ENCODE measurements around the gene PCBD2. TPM values are rescaled to one million over a fixed set of nuclear protein-coding genes. Genes with fewer than 3 reads are reported as not detected.
"Not testable (repeated sequence)": the region's sequence is repeated elsewhere in the genome, so short reads cannot be mapped to it uniquely, and the experiment has no call there.

Gene PCBD2
- 10 to 100 TPM; 14.4 to 15.2 TPM for total RNA-seq

GRCh38 chr5:134904610-134905245 lies at the start of gene PCBD2:
Gene PCBD2 (plus strand): TSS chr5:134905131. CDS start chr5:134905140, 9 bp downstream.
- DNase-seq: peak; percentile 97
- Mint-ChIP-seq H3K27ac (peak within 1 kb of the TSS; percentile 100), H3K4me3 (peak within 1 kb of the TSS; percentile 99), H3K27me3 (no peaks in the 10 kb centered on the region), H3K36me3 (peaks cover 12% of the 10 kb centered on the region), H3K9me3 (no peaks in the 10 kb centered on the region), H3K4me1 (peaks cover 13% of the 10 kb centered on the region)
- ATAC-seq (ENCODE audit: low read depth): peak; percentile 89
- POLR2A ChIA-PET: interaction anchor here (0.7 to 2.5 kb wide), 20 partner anchors 8 to 679 kb away, joined by 3 to 32 read pairs (median 4); partner anchors contain the start of genes C5orf24, CAMLG, DDX46 and PPP2CA

- POLR2A ChIA-PET; H3K9me3 Mint-ChIP-seq; H3K4me1 Mint-ChIP-seq; H3K4me3 Mint-ChIP-seq; H3K36me3 Mint-ChIP-seq; H3K27ac Mint-ChIP-seq; H3K27me3 Mint-ChIP-seq; DNase-seq; ATAC-seq (ENCODE audit: low read depth): not testable (repeated sequence)
Measured at GRCh38 chr5:134856465-134856864, 48.5 kb upstream of the PCBD2 start.

DNA sequence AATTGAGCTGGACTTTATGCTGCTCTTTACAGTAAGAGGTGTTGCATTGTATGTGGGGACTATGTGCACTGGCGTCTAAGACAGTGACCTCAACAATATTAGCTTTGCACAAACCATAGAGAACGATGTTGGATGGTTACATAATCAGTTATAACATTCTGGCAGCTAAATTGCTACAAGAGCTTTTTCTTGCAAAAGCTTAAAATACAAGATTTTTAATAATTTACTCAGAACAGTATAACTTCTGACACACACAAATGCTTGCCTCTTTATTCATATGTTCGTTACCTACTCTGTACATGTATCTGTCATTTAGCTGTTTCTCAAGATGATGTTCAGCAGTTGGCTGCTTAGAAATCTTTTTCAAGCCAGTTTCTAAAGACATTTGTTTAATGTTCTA lies 47.5 kb upstream of the PCBD2 start:
- ATAC-seq (ENCODE audit: low read depth) (no peak), DNase-seq (no peak)
- Mint-ChIP-seq H3K27me3 (no peaks in the 10 kb centered on the region), H3K4me3 (no peak overlapping the region), H3K36me3 (peaks cover 5% of the 10 kb centered on the region), H3K4me1 (peaks cover 6% of the 10 kb centered on the region), H3K27ac (no peak overlapping the region), H3K9me3 (no peaks in the 10 kb centered on the region)
- POLR2A ChIA-PET: interaction anchor here (1.0 kb wide), 1 partner anchor 8 kb away, joined by 5 read pairs; no protein-coding TSS in a partner anchor

GRCh38 chr5:134864707-134865106 lies 40.2 kb upstream of the PCBD2 start:
- Mint-ChIP-seq H3K36me3 (peaks cover 7% of the 10 kb centered on the region), H3K4me1 (no peaks in the 10 kb centered on the region), H3K27me3 (no peaks in the 10 kb centered on the region), H3K27ac (no peak overlapping the region), H3K4me3 (no peak overlapping the region), H3K9me3 (no peaks in the 10 kb centered on the region)
- no peak for DNase-seq
- no peak for ATAC-seq (ENCODE audit: low read depth)
- POLR2A ChIA-PET: interaction anchor here (0.6 to 1.1 kb wide), 2 partner anchors 9 to 217 kb away, joined by 4 to 5 read pairs; no protein-coding TSS in a partner anchor

DNA sequence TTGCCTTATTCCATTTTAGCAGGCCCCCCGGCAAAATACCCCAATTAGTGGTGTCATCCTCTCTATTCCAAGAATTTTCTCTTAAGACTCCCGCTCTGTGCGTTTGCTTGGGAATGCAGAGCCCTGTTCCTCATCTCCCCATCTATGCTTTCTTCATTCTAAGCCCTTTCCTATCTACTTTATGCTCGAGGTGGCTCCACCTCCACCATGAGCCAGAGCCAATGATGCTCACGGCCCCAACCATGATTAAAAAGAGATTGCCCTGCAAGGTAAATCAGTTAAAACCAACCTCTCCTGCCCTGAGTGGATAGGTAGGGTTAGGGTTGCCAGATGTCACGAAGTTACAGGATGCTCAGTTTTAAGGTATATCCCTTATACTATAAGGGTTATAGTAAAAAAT lies 31.4 kb upstream of the PCBD2 start:
- H3K4me1 Mint-ChIP-seq: peaks cover 25% of the 10 kb centered on the region
- DNase-seq: no peak
- no peaks in the 10 kb centered on the region for H3K27me3 Mint-ChIP-seq
- peaks cover 7% of the 10 kb centered on the region for H3K36me3 Mint-ChIP-seq
- peak overlapping the region; percentile 92 for H3K4me3 Mint-ChIP-seq
- no peaks in the 10 kb centered on the region for H3K9me3 Mint-ChIP-seq
- ATAC-seq (ENCODE audit: low read depth): no peak
- H3K27ac Mint-ChIP-seq: peak overlapping the region; percentile 90
- POLR2A ChIA-PET: interaction anchor here (0.6 to 2.8 kb wide), 16 partner anchors 8 to 773 kb away, joined by 3 to 21 read pairs (median 4); partner anchors contain the start of genes C5orf24, CAMLG, PCBD2 and PPP2CA

DNA sequence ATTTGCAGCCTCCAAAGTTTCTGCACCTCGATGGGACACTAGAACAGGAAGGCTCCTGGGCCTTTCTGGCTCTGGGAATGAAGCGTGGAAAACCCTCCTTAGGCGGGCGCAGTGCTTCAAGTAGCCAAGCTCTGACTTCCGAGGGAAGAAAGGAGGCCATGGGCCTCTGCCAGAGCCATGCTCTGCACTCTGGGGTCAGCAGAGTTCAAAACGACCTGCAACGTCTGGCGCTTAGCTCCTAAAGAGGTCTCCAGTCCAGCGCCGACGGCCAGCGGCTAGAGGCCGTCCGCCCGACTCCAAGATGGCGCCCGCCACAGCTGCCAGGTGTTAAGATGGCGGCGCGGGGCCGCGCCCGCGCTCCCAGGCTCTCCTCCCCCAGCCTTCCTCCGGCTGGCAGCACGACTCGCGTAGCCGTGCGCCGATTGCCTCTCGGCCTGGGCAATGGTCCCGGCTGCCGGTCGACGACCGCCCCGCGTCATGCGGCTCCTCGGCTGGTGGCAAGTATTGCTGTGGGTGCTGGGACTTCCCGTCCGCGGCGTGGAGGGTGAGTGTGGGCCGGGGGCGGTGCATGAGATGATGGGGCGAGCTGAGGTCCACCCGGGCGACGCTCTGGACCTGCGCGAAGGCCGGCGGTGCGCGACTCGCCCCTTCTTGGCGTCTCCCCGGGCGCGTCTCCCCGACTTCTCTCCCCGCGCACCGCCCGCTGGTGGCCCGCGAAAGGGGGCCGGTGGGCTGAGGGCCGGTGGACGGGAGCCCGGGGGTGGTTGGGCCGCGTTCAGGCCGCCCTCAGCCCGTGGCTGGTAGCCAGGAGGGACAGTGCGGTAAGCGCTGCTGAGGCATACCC lies 30.7 kb upstream of the PCBD2 start, which contains the start of gene TXNDC15:
Gene TXNDC15 (plus strand): TSS at position 385 of the 844 bp plus-strand sequence. CDS start 57 bp downstream, at position 442.
- Mint-ChIP-seq H3K9me3 (no peaks in the 10 kb centered on the region), H3K4me1 (peaks cover 28% of the 10 kb centered on the region), H3K27ac (peak within 1 kb of the TSS; percentile 90), H3K36me3 (peaks cover 7% of the 10 kb centered on the region), H3K4me3 (peak within 1 kb of the TSS; percentile 92), H3K27me3 (no peaks in the 10 kb centered on the region)
- peak; percentile 88 for DNase-seq
- POLR2A ChIA-PET: interaction anchor here (0.6 to 2.8 kb wide), 16 partner anchors 9 to 774 kb away, joined by 3 to 21 read pairs (median 4); partner anchors contain the start of genes C5orf24, CAMLG, PCBD2 and PPP2CA
- peak; percentile 89 for ATAC-seq (ENCODE audit: low read depth)

DNA sequence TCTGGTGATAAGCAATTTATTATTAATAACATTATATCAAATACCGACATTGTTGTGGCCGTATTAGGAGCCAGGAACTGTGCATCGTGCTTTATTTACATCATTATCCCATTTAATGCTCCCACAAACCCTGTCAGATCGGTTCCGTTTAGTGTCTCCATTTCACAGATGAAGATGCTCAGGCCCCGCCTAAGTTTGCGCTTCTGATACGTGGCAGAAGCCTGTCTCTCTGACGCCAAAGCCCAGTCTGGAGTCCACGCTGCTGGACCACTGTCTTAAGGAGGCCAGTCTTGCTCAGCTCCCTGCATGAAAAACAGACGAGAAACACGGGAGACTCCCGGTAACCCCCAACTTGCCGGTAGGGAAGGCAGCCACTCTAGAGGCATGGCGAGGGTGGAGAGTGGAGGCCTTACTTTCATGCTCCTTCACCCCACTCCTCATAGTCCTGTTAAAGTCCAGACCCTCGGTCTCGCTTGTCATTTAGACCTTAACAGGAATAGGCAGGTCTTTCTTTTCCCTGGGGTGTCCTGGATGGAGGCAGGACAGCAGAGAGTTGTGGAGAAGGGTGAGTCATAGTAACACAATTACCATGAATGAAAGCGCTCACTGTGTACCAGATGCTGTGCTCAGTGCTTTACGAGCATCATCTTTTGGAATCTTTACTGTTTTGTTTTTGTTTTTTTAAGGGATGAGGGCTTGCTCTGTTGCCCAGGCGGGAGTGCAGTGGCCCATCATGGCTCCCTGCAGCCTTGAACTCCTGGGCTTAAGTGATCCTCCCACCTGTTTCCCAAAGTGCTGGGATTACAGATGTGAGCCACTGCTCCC lies 29.9 kb upstream of the PCBD2 start:
- DNase-seq (peak; percentile 59), ATAC-seq (ENCODE audit: low read depth) (peak; percentile 20)
- POLR2A ChIA-PET: interaction anchor here (0.8 to 2.8 kb wide), 7 partner anchors 13 to 503 kb away, joined by 3 to 21 read pairs (median 5); partner anchors contain the start of genes C5orf24, CAMLG, PCBD2 and UBE2B
- H3K4me1 Mint-ChIP-seq: peaks cover 32% of the 10 kb centered on the region
- peak overlapping the region; percentile 90 for H3K27ac Mint-ChIP-seq
- no peaks in the 10 kb centered on the region for H3K9me3 Mint-ChIP-seq
- H3K27me3 Mint-ChIP-seq: no peaks in the 10 kb centered on the region
- H3K4me3 Mint-ChIP-seq: peak overlapping the region; percentile 92
- H3K36me3 Mint-ChIP-seq: peaks cover 8% of the 10 kb centered on the region

DNA sequence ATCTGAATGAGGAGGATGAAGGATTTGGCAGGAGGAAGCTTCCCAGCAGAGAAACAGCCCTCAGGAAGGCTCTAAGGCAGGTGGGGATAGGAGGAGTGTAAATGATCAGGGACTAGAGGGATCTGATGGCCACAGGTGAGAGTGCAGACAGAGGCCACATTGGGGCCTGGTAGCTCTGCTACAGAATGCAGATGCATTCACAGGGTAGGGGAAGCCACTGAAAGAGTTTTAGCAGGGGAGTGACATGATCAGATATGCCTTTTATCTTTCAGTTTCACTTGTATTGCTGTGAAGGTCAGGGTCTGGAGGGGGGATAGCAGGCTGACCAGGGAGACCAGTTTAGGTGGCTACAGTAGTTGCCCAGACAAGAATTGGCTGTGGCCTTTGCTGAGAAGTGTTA lies 27.8 kb upstream of the PCBD2 start:
- peak overlapping the region; percentile 86 for H3K27ac Mint-ChIP-seq
- POLR2A ChIA-PET: interaction anchor here (0.7 to 2.1 kb wide), 3 partner anchors 9 to 35 kb away, joined by 3 to 12 read pairs (median 7); partner anchors contain the start of gene PCBD2
- DNase-seq: no peak

GRCh38 chr5:134878403-134878802 lies 26.5 kb upstream of the PCBD2 start:
- POLR2A ChIA-PET: no interaction called here
- peaks cover 31% of the 10 kb centered on the region for H3K4me1 Mint-ChIP-seq
- no peak overlapping the region for H3K27ac Mint-ChIP-seq
- no peaks in the 10 kb centered on the region for H3K27me3 Mint-ChIP-seq
- H3K36me3 Mint-ChIP-seq: peaks cover 9% of the 10 kb centered on the region
- no peaks in the 10 kb centered on the region for H3K9me3 Mint-ChIP-seq
- DNase-seq: no peak
- ATAC-seq (ENCODE audit: low read depth): no peak
- H3K4me3 Mint-ChIP-seq: no peak overlapping the region

More for the DNA sequence above, 27.8 kb upstream of the PCBD2 start:
- peaks cover 32% of the 10 kb centered on the region for H3K4me1 Mint-ChIP-seq
- H3K36me3 Mint-ChIP-seq: peaks cover 9% of the 10 kb centered on the region
- H3K9me3 Mint-ChIP-seq: no peaks in the 10 kb centered on the region
- H3K4me3 Mint-ChIP-seq: peak overlapping the region; percentile 92
- no peaks in the 10 kb centered on the region for H3K27me3 Mint-ChIP-seq
- peak; percentile 33 for ATAC-seq (ENCODE audit: low read depth)

- no peak overlapping the region for H3K4me3 Mint-ChIP-seq
- no peak overlapping the region for H3K27ac Mint-ChIP-seq
- H3K36me3 Mint-ChIP-seq: peaks cover 9% of the 10 kb centered on the region
- no peaks in the 10 kb centered on the region for H3K9me3 Mint-ChIP-seq
- POLR2A ChIA-PET: interaction anchor here (0.7 kb wide), 1 partner anchor 28 kb away, joined by 5 read pairs; no protein-coding TSS in a partner anchor
- peaks cover 29% of the 10 kb centered on the region for H3K4me1 Mint-ChIP-seq
- no peaks in the 10 kb centered on the region for H3K27me3 Mint-ChIP-seq
- ATAC-seq (ENCODE audit: low read depth) (no peak), DNase-seq (no peak)
Measured at GRCh38 chr5:134879456-134879855, 25.5 kb upstream of the PCBD2 start.

- H3K4me3 Mint-ChIP-seq; DNase-seq; H3K27me3 Mint-ChIP-seq; POLR2A ChIA-PET; H3K27ac Mint-ChIP-seq; ATAC-seq (ENCODE audit: low read depth); H3K9me3 Mint-ChIP-seq; H3K36me3 Mint-ChIP-seq: not testable (repeated sequence)
- H3K4me1 Mint-ChIP-seq: peaks cover 26% of the 10 kb centered on the region
Measured at GRCh38 chr5:134880937-134881336, 24.0 kb upstream of the PCBD2 start.

GRCh38 chr5:134881711-134882110 lies 23.2 kb upstream of the PCBD2 start:
- DNase-seq; ATAC-seq (ENCODE audit: low read depth); H3K27ac Mint-ChIP-seq; H3K36me3 Mint-ChIP-seq; H3K4me3 Mint-ChIP-seq; H3K27me3 Mint-ChIP-seq; H3K9me3 Mint-ChIP-seq; POLR2A ChIA-PET: not testable (repeated sequence)
- H3K4me1 Mint-ChIP-seq: peaks cover 18% of the 10 kb centered on the region
